H9 (cell line): Measurements from ENCODE around the gene RILP. TPM values are rescaled to one million over a fixed set of nuclear protein-coding genes. Genes with fewer than 3 reads are reported as not detected.

Source experiments
- DNase-seq: peaks from one replicate; pipeline ENCODE4 v3.0.0-alpha.2; 2017
- H2AFZ ChIP-seq: one replicate; pipeline ENCODE4 v1.6.1; 2013; ENCODE audit warnings: mild to moderate bottlenecking, low read length, control low read depth, moderate library complexity
- H2AK5ac ChIP-seq: 2 replicates; pipeline ENCODE4 v1.6.1; 2013; ENCODE audit warnings: low read length, control low read depth, mixed read lengths; ENCODE audit not compliant: insufficient read length
- H2BK120ac ChIP-seq: one replicate; pipeline ENCODE4 v1.6.1; 2013; ENCODE audit warnings: low read depth, mild to moderate bottlenecking, low read length, control low read depth, inconsistent platforms; ENCODE audit not compliant: poor library complexity, severe bottlenecking
- H2BK12ac ChIP-seq: 2 replicates; pipeline ENCODE4 v1.6.1; 2013; ENCODE audit warnings: low read length, control low read depth, mixed read lengths, low read depth; ENCODE audit not compliant: insufficient read length
- H2BK15ac ChIP-seq: 2 replicates; pipeline ENCODE4 v1.6.1; 2013; ENCODE audit warnings: low read depth, low read length, control low read depth
- H2BK20ac ChIP-seq: one replicate; pipeline ENCODE4 v1.6.1; 2013; ENCODE audit warnings: low read depth, mild to moderate bottlenecking, low read length, control low read depth, inconsistent platforms; ENCODE audit not compliant: poor library complexity, severe bottlenecking
- H2BK5ac ChIP-seq: 2 replicates; pipeline ENCODE4 v1.6.1; 2013; ENCODE audit warnings: low read length, control low read depth, mixed read lengths; ENCODE audit not compliant: insufficient read length
- H3K14ac ChIP-seq: 2 replicates; pipeline ENCODE4 v1.6.1; 2013; ENCODE audit warnings: low read length, control low read depth; ENCODE audit not compliant: insufficient read depth
- H3K18ac ChIP-seq: 2 replicates; pipeline ENCODE4 v1.6.1; 2013; ENCODE audit warnings: low read depth, mild to moderate bottlenecking, mixed read lengths, low read length, control low read depth; ENCODE audit not compliant: insufficient read length
- H3K23ac ChIP-seq: 2 replicates; pipeline ENCODE4 v1.6.1; 2013; ENCODE audit warnings: low read length, control low read depth, mixed read lengths, low read depth; ENCODE audit not compliant: insufficient read length
- H3K23me2 ChIP-seq: 2 replicates; pipeline ENCODE4 v1.6.1; 2013; ENCODE audit warnings: low read depth, mild to moderate bottlenecking, mixed read lengths, low read length, control low read depth; ENCODE audit not compliant: insufficient read length, poor library complexity, severe bottlenecking
- H3K27ac ChIP-seq: 2 replicates; pipeline ENCODE4 v1.5.1; 2013; ENCODE audit warnings: low read length, control low read depth, mixed read lengths, low read depth; ENCODE audit not compliant: insufficient read length
- H3K27me3 ChIP-seq: 2 replicates; pipeline ENCODE4 v1.6.1; 2013; ENCODE audit warnings: low read length, control low read depth, inconsistent platforms; ENCODE audit not compliant: insufficient read depth
- H3K4ac ChIP-seq: 2 replicates; pipeline ENCODE4 v1.6.1; 2013; ENCODE audit warnings: low read depth, mild to moderate bottlenecking, control low read depth, inconsistent platforms, low read length, moderate library complexity
- H3K4me1 ChIP-seq: 2 replicates; pipeline ENCODE4 v1.6.1; 2013; ENCODE audit warnings: low read length, control low read depth, inconsistent platforms; ENCODE audit not compliant: insufficient read depth
- H3K4me2 ChIP-seq: 2 replicates; pipeline ENCODE4 v1.6.1; 2013; ENCODE audit warnings: low read length, control low read depth, mixed read lengths; ENCODE audit not compliant: insufficient read length, insufficient read depth
- H3K56ac ChIP-seq: 2 replicates; pipeline ENCODE4 v1.6.1; 2013; ENCODE audit warnings: low read depth, mild to moderate bottlenecking, mixed read lengths, low read length, control low read depth; ENCODE audit not compliant: insufficient read length
- H3K79me1 ChIP-seq: 2 replicates; pipeline ENCODE4 v1.6.1; 2013; ENCODE audit warnings: low read depth, mild to moderate bottlenecking, moderate library complexity, low read length, control low read depth, inconsistent platforms; ENCODE audit not compliant: insufficient read depth, poor library complexity, severe bottlenecking
- H3K79me2 ChIP-seq: 2 replicates; pipeline ENCODE4 v1.6.1; 2013; ENCODE audit warnings: low read length, control low read depth, inconsistent platforms; ENCODE audit not compliant: insufficient read depth
- H3K9ac ChIP-seq: 2 replicates; pipeline ENCODE4 v1.6.1; 2013; ENCODE audit warnings: low read length, control low read depth, mixed read lengths; ENCODE audit not compliant: insufficient read length; ENCODE audit errors: extremely low read depth
- H3K9me3 ChIP-seq: one replicate; pipeline ENCODE4 v1.6.1; 2013; ENCODE audit warnings: low read depth, low read length, inconsistent platforms; ENCODE audit not compliant: control insufficient read depth
- H3T11ph ChIP-seq: one replicate; pipeline ENCODE4 v1.6.1; 2013; ENCODE audit warnings: mild to moderate bottlenecking, low read length, control low read depth, inconsistent platforms
- H4K20me1 ChIP-seq: one replicate; pipeline ENCODE4 v1.6.1; 2013; ENCODE audit not compliant: control insufficient read depth, insufficient read length, insufficient read depth
- H4K5ac ChIP-seq: 2 replicates; pipeline ENCODE4 v1.6.1; 2013; ENCODE audit warnings: low read depth, mild to moderate bottlenecking, mixed read lengths, low read length, control low read depth; ENCODE audit not compliant: insufficient read length
- H4K8ac ChIP-seq: replicated peaks from 2 replicates; pipeline ENCODE4 v1.6.1; 2013; ENCODE audit warnings: low read length, control low read depth, mixed read lengths, low read depth; ENCODE audit not compliant: insufficient read length
- H4K91ac ChIP-seq: 2 replicates; pipeline ENCODE4 v1.6.1; 2013; ENCODE audit warnings: low read depth, mild to moderate bottlenecking, moderate library complexity, mixed read lengths, low read length, control low read depth; ENCODE audit not compliant: insufficient read length
- H3K27ac Mint-ChIP-seq, 3 experiments: 2 replicates in 2 of 3; 3 replicates in 1 of 3; pipeline ENCODE4 v1.8.0; 2020 to 2021; ENCODE audit warnings: mixed read lengths in 3 of 3, mild to moderate bottlenecking in 1 of 3, moderate library complexity in 1 of 3
- H3K27me3 Mint-ChIP-seq: 2 replicates; pipeline ENCODE4 v1.8.0; 2021; ENCODE audit warnings: low read depth, mild to moderate bottlenecking, moderate library complexity, mixed read lengths
- H3K36me3 Mint-ChIP-seq, 3 experiments: 2 replicates in 2 of 3; 3 replicates in 1 of 3; pipeline ENCODE4 v1.8.0; 2020 to 2021; ENCODE audit warnings: low read depth in 3 of 3, mixed read lengths in 3 of 3; ENCODE audit not compliant: insufficient read depth in 1 of 3
- H3K4me1 Mint-ChIP-seq, 2 experiments: 2 replicates each; pipeline ENCODE4 v1.8.0; 2020; ENCODE audit warnings: mixed read lengths in 2 of 2
- H3K4me3 Mint-ChIP-seq, 2 experiments: 2 replicates in 1 of 2; 3 replicates in 1 of 2; pipeline ENCODE4 v1.8.0; 2020 to 2021; ENCODE audit warnings: mild to moderate bottlenecking in 2 of 2, mixed read lengths in 2 of 2, moderate library complexity in 1 of 2
- H3K9me3 Mint-ChIP-seq, 2 experiments: 2 replicates in 1 of 2; 3 replicates in 1 of 2; pipeline ENCODE4 v1.8.0; 2020; ENCODE audit warnings: mild to moderate bottlenecking in 2 of 2, mixed read lengths in 2 of 2, moderate library complexity in 1 of 2
- CTCF ChIP-seq: fragments of 200-600 bp; sonication (generic); conservative IDR thresholded peaks from 3 replicates; pipeline ENCODE4 v1.8.0; 2021; ENCODE audit warnings: antibody characterized with exemption, mild to moderate bottlenecking
- WGBS: extraction: QIAGEN DNeasy Blood & Tissue Kit; methylation state at CpG from one replicate; pipeline ENCODE4 v1.1.7; 2013; ENCODE audit warnings: missing lambda C conversion rate, low lambda C conversion rate, mixed read lengths; ENCODE audit not compliant: insufficient read length; ENCODE audit errors: extremely low coverage; 5-methylcytosine and 5-hydroxymethylcytosine counted together
- total RNA-seq: library from RNA; stranded (reverse); gene quantifications from 2 replicates; pipeline ENCODE4 v1.2.1, GENCODE V29; 2021

RILP gene
- total RNA-seq, 1 experiment from 2014 or later, result 5.4 TPM

GRCh38 chr17:1626333-1626732 is 23.3 kb downstream of the RILP start:
- Histone ChIP-seq H3K18ac (no peak overlapping the region), H3K14ac (no peak overlapping the region), H4K91ac (no peak overlapping the region), H4K5ac (no peak overlapping the region), H4K20me1 (no peaks in the 10 kb centered on the region), H3K9me3 (no peaks in the 10 kb centered on the region), H3K23ac (no peak overlapping the region), H3K79me1 (no peaks in the 10 kb centered on the region), H3K4me2 (no peak overlapping the region), H2BK12ac (no peak overlapping the region), H3K27ac (no peak overlapping the region), H3K9ac (no peak overlapping the region), H2BK20ac (no peak overlapping the region), H3K4me1 (no peaks in the 10 kb centered on the region; the same call in 1 of the 2 replicates), H3T11ph (no peak overlapping the region), H3K23me2 (peaks cover 17% of the 10 kb centered on the region), H3K27me3 (no peaks in the 10 kb centered on the region), H2BK120ac (no peak overlapping the region), H3K56ac (no peak overlapping the region), H4K8ac (no peak overlapping the region), H2AFZ (no peak overlapping the region), H2BK15ac (no peak overlapping the region), H3K79me2 (no peaks in the 10 kb centered on the region; the same call in 1 of the 2 replicates), H2BK5ac (no peak overlapping the region), H2AK5ac (no peak overlapping the region), H3K4ac (no peak overlapping the region)
- H3K36me3 Mint-ChIP-seq, result peaks cover 0 to 5% (median 0%) of the 10 kb centered on the region in 3 experiments; a peak in 5 of 7 replicates
- no peak for DNase-seq
- peaks cover 25 to 29% of the 10 kb centered on the region in 2 experiments for H3K4me1 Mint-ChIP-seq
- peaks cover 10% of the 10 kb centered on the region for H3K27me3 Mint-ChIP-seq
- H3K4me3 Mint-ChIP-seq, result peak overlapping the region; percentile 54 to 79
- peak overlapping the region in 2 of 3 experiments; percentile 45 to 89; a peak in 4 of 7 replicates for H3K27ac Mint-ChIP-seq
- TF ChIP-seq CTCF, result no peak
- no CpG with 5 or more reads among the region's 3 CpGs for WGBS
- H3K9me3 Mint-ChIP-seq, result no peaks in the 10 kb centered on the region; a peak in 2 of 5 replicates
